Activated T-cell treated with anti-CD3 and anti-CD28 coated beads, Interleukin-2, amount 50 U/mL, for 4 hours (primary cell): ENCODE results near the gene KCTD5. TPM values are rescaled to one million over a fixed set of nuclear protein-coding genes. Genes with fewer than 3 reads are reported as not detected.
"Not testable (repeated sequence)": the region's sequence is repeated elsewhere in the genome, so short reads cannot be mapped to it uniquely, and the experiment has no call there.

ENCODE experiments used
- ATAC-seq, 2 donors: fragments of 200-7000 bp; cut with Tn5 transposase; one replicate each; pipeline ENCODE4 v1.10.0; 2021
- DNase-seq: peaks from one replicate; pipeline ENCODE4 v3.0.0-alpha.2; 2020
- H3K27me3 Mint-ChIP-seq: one replicate; pipeline ENCODE4 v1.8.0; 2021; ENCODE audit warnings: low read depth, mixed read lengths
- H3K36me3 Mint-ChIP-seq: one replicate; pipeline ENCODE4 v1.8.0; 2022; ENCODE audit warnings: mixed read lengths; ENCODE audit not compliant: insufficient read depth
- H3K4me1 Mint-ChIP-seq: one replicate; pipeline ENCODE4 v1.8.0; 2021; ENCODE audit warnings: low read depth, mixed read lengths
- H3K4me3 Mint-ChIP-seq: one replicate; pipeline ENCODE4 v1.8.0; 2021; ENCODE audit warnings: mild to moderate bottlenecking, moderate library complexity, mixed read lengths
- H3K9me3 Mint-ChIP-seq: one replicate; pipeline ENCODE4 v1.8.0; 2021; ENCODE audit warnings: mixed read lengths
- total RNA-seq, 3 donors: library from RNA; stranded (reverse); gene quantifications; one replicate each; pipeline ENCODE4 v1.2.1, GENCODE V29; 2021

The KCTD5 gene
- total RNA-seq, 3 donors from 2014 or later, result 38.7 to 56.1 (median 42.0) TPM

GRCh38 chr16:2683041-2683440 is 718 bp downstream of the KCTD5 start:
- peak in 1 of 2 donors; percentile 12 for ATAC-seq
- not testable (repeated sequence) for H3K36me3 Mint-ChIP-seq

GRCh38 chr16:2686075-2686474 is 3.8 kb downstream of the KCTD5 start:
- not testable (repeated sequence) for ATAC-seq, H3K4me3 Mint-ChIP-seq, H3K9me3 Mint-ChIP-seq, DNase-seq, H3K36me3 Mint-ChIP-seq, H3K27me3 Mint-ChIP-seq
- peaks cover 34% of the 10 kb centered on the region for H3K4me1 Mint-ChIP-seq

More at GRCh38 chr16:2683041-2683440, 718 bp downstream of the KCTD5 start:
- DNase-seq, H3K9me3 Mint-ChIP-seq, H3K27me3 Mint-ChIP-seq: not testable (repeated sequence)
- Mint-ChIP-seq H3K4me1 (peaks cover 31% of the 10 kb centered on the region), H3K4me3 (peak overlapping the region; percentile 94)

GRCh38 chr16:2686912-2687507 is 4.7 kb downstream of the KCTD5 start:
- DNase-seq, result no peak
- no peak for ATAC-seq
- Mint-ChIP-seq H3K36me3 (no peaks in the 10 kb centered on the region), H3K4me3 (peak overlapping the region; percentile 70), H3K4me1 (peaks cover 33% of the 10 kb centered on the region), H3K27me3 (no peaks in the 10 kb centered on the region), H3K9me3 (no peaks in the 10 kb centered on the region)

GRCh38 chr16:2687531-2688308 is 5.4 kb downstream of the KCTD5 start:
- H3K9me3 Mint-ChIP-seq, result no peaks in the 10 kb centered on the region
- peaks cover 30% of the 10 kb centered on the region for H3K4me1 Mint-ChIP-seq
- peak overlapping the region; percentile 70 for H3K4me3 Mint-ChIP-seq
- no peaks in the 10 kb centered on the region for H3K36me3 Mint-ChIP-seq
- ATAC-seq, result no peak
- no peak for DNase-seq
- no peaks in the 10 kb centered on the region for H3K27me3 Mint-ChIP-seq

GRCh38 chr16:2689422-2689821 is 7.1 kb downstream of the KCTD5 start:
- not testable (repeated sequence) for DNase-seq, H3K9me3 Mint-ChIP-seq, H3K4me3 Mint-ChIP-seq, H3K27me3 Mint-ChIP-seq, H3K36me3 Mint-ChIP-seq, ATAC-seq
- H3K4me1 Mint-ChIP-seq, result peaks cover 23% of the 10 kb centered on the region

- peaks cover 19% of the 10 kb centered on the region for H3K4me1 Mint-ChIP-seq
- H3K9me3 Mint-ChIP-seq, result no peaks in the 10 kb centered on the region
- DNase-seq (no peak), ATAC-seq (no peak)
- H3K4me3 Mint-ChIP-seq, result no peak overlapping the region
- H3K27me3 Mint-ChIP-seq, result no peaks in the 10 kb centered on the region
- H3K36me3 Mint-ChIP-seq, result no peaks in the 10 kb centered on the region
Observed at GRCh38 chr16:2689968-2690801, 7.9 kb downstream of the KCTD5 start.

GRCh38 chr16:2690852-2691251 is 8.5 kb downstream of the KCTD5 start:
- Mint-ChIP-seq H3K4me3 (no peak overlapping the region), H3K4me1 (peaks cover 18% of the 10 kb centered on the region), H3K27me3 (no peaks in the 10 kb centered on the region), H3K9me3 (no peaks in the 10 kb centered on the region), H3K36me3 (no peaks in the 10 kb centered on the region)
- no peak for DNase-seq
- ATAC-seq, result no peak

- Mint-ChIP-seq H3K27me3 (no peaks in the 10 kb centered on the region), H3K4me3 (no peak overlapping the region), H3K9me3 (no peaks in the 10 kb centered on the region), H3K36me3 (peaks cover under 1% of the 10 kb centered on the region), H3K4me1 (peaks cover 16% of the 10 kb centered on the region)
- DNase-seq, result no peak
- no peak for ATAC-seq
Observed at GRCh38 chr16:2691491-2692248, 9.3 kb downstream of the KCTD5 start.

- peaks cover 9% of the 10 kb centered on the region for H3K4me1 Mint-ChIP-seq
Observed at GRCh38 chr16:2692251-2692947, 10.1 kb downstream of the KCTD5 start.

GRCh38 chr16:2692948-2693651 is 10.8 kb downstream of the KCTD5 start:
- no peaks in the 10 kb centered on the region for H3K27me3 Mint-ChIP-seq
- peaks cover 3% of the 10 kb centered on the region for H3K4me1 Mint-ChIP-seq

More at GRCh38 chr16:2692251-2692947, 10.1 kb downstream of the KCTD5 start:
- Mint-ChIP-seq H3K9me3 (no peaks in the 10 kb centered on the region), H3K4me3 (no peak overlapping the region), H3K27me3 (no peaks in the 10 kb centered on the region), H3K36me3 (peaks cover 5% of the 10 kb centered on the region)
- no peak for ATAC-seq
- no peak for DNase-seq

GRCh38 chr16:2696601-2697250 is 14.4 kb downstream of the KCTD5 start:
- H3K27me3 Mint-ChIP-seq, H3K4me3 Mint-ChIP-seq, H3K9me3 Mint-ChIP-seq, DNase-seq, H3K4me1 Mint-ChIP-seq: not testable (repeated sequence)
- peak in 1 of 2 donors; percentile 27 for ATAC-seq
- peaks cover 11% of the 10 kb centered on the region for H3K36me3 Mint-ChIP-seq

More at GRCh38 chr16:2692948-2693651, 10.8 kb downstream of the KCTD5 start:
- Mint-ChIP-seq H3K9me3 (no peaks in the 10 kb centered on the region), H3K4me3 (no peak overlapping the region), H3K36me3 (peaks cover 5% of the 10 kb centered on the region)
- ATAC-seq (no peak), DNase-seq (no peak)

- no peak for ATAC-seq
- Mint-ChIP-seq H3K9me3 (no peaks in the 10 kb centered on the region), H3K36me3 (peaks cover 16% of the 10 kb centered on the region)
Observed at GRCh38 chr16:2697401-2697948, 15.2 kb downstream of the KCTD5 start.

More at GRCh38 chr16:2697401-2697948, 15.2 kb downstream of the KCTD5 start:
- no peak for DNase-seq
- Mint-ChIP-seq H3K4me1 (no peaks in the 10 kb centered on the region), H3K27me3 (no peaks in the 10 kb centered on the region), H3K4me3 (no peak overlapping the region)
